Activated CD8-positive, alpha-beta memory T cell treated with anti-CD3 and anti-CD28 coated beads for 24 hours (primary cell): ENCODE data around the gene TTC12.
"Not testable (repeated sequence)": the region's sequence is repeated elsewhere in the genome, so short reads cannot be mapped to it uniquely, and the experiment has no call there.

Experiments
- DNase-seq: peaks from one replicate; pipeline ENCODE4 v3.0.0-alpha.2; 2020

Gene TTC12

GRCh38 chr11:113286509-113287497 lies 27.6 kb upstream of the TTC12 start:
- no peak for DNase-seq

- DNase-seq, result no peak
Measured at GRCh38 chr11:113287801-113288200, 26.6 kb upstream of the TTC12 start.

GRCh38 chr11:113288286-113288863 lies 26.0 kb upstream of the TTC12 start:
- DNase-seq, result no peak

- peak; percentile 84 for DNase-seq
Measured at GRCh38 chr11:113289431-113290187, 24.8 kb upstream of the TTC12 start.

- DNase-seq, result no peak
Measured at GRCh38 chr11:113293936-113294335, 20.4 kb upstream of the TTC12 start.

GRCh38 chr11:113295993-113296392 lies 18.4 kb upstream of the TTC12 start:
- no peak for DNase-seq

- no peak for DNase-seq
Measured at GRCh38 chr11:113296447-113297205, 17.8 kb upstream of the TTC12 start.

- DNase-seq, result not testable (repeated sequence)
Measured at GRCh38 chr11:113298496-113298895, 15.9 kb upstream of the TTC12 start.

GRCh38 chr11:113304916-113305315 lies 9.5 kb upstream of the TTC12 start:
- no peak for DNase-seq

- peak; percentile 86 for DNase-seq
Measured at GRCh38 chr11:113305440-113306336, 8.7 kb upstream of the TTC12 start.

- DNase-seq, result no peak
Measured at GRCh38 chr11:113308601-113309000, 5.8 kb upstream of the TTC12 start.

- no peak for DNase-seq
Measured at GRCh38 chr11:113311536-113311935, 2.8 kb upstream of the TTC12 start.

GRCh38 chr11:113313601-113314000 lies 782 bp upstream of the TTC12 start:
- DNase-seq, result no peak

GRCh38 chr11:113314065-113314388 lies 356 bp upstream of the TTC12 start:
- no peak for DNase-seq

- DNase-seq, result no peak
Measured at GRCh38 chr11:113315811-113316210, 1.4 kb downstream of the TTC12 start.

- no peak for DNase-seq
Measured at GRCh38 chr11:113316256-113316655, 1.9 kb downstream of the TTC12 start.

- no peak for DNase-seq
Measured at GRCh38 chr11:113317339-113317738, 3.0 kb downstream of the TTC12 start.

GRCh38 chr11:113319085-113319484 lies 4.7 kb downstream of the TTC12 start:
- DNase-seq, result no peak

- DNase-seq, result no peak
Measured at GRCh38 chr11:113322158-113322557, 7.8 kb downstream of the TTC12 start.

GRCh38 chr11:113324250-113324649 lies 9.9 kb downstream of the TTC12 start:
- DNase-seq, result no peak

GRCh38 chr11:113329725-113330124 lies 15.3 kb downstream of the TTC12 start:
- DNase-seq, result no peak

GRCh38 chr11:113331441-113331840 lies 17.1 kb downstream of the TTC12 start:
- no peak for DNase-seq
